Keratinocyte (primary cell): ENCODE data around the gene HGS. TPM values are rescaled to one million over a fixed set of nuclear protein-coding genes. Genes with fewer than 3 reads are reported as not detected.

Experiments used
- DNase-seq: peaks from one replicate; pipeline ENCODE4 v3.0.0-alpha.2; 2011; ENCODE audit warnings: low read depth, missing footprints, low spot score
- FAIRE-seq: peaks from 2 replicates; lab custom pipeline; 2011; peaks lifted over from hg19 to GRCh38; lab: Jason Lieb, UNC
- H2AFZ ChIP-seq: 2 replicates; pipeline ENCODE4 v1.6.0; 2012; ENCODE audit warnings: low read length, control low read depth, inconsistent platforms; ENCODE audit not compliant: control insufficient read depth
- H3K27ac ChIP-seq: 2 replicates; pipeline ENCODE4 v1.5.1; 2011; ENCODE audit warnings: low read length; ENCODE audit not compliant: control insufficient read depth, insufficient read depth
- H3K27me3 ChIP-seq: 3 replicates; pipeline ENCODE4 v1.6.0; 2011; ENCODE audit warnings: low read length; ENCODE audit not compliant: control insufficient read depth, insufficient read depth; ENCODE audit errors: extremely low read depth
- H3K36me3 ChIP-seq, 2 experiments: 2 replicates in 1 of 2; 3 replicates in 1 of 2; pipeline ENCODE4 v1.5.1; 2011; ENCODE audit warnings: low read length in 2 of 2, mild to moderate bottlenecking in 1 of 2; ENCODE audit not compliant: control insufficient read depth in 2 of 2, insufficient read depth in 2 of 2; ENCODE audit errors: extremely low read depth in 1 of 2
- H3K4me1 ChIP-seq: 3 replicates; pipeline ENCODE4 v1.5.1; 2011; ENCODE audit warnings: low read length; ENCODE audit not compliant: control insufficient read depth, insufficient read depth; ENCODE audit errors: extremely low read depth
- H3K4me2 ChIP-seq: 3 replicates; pipeline ENCODE4 v1.6.0; 2011; ENCODE audit warnings: low read depth, low read length; ENCODE audit not compliant: control insufficient read depth, insufficient read depth; ENCODE audit errors: extremely low read depth
- H3K4me3 ChIP-seq, 3 experiments: fragments of 200-600 bp in 1 of 3; sonication (generic) in 1 of 3; 2 replicates in 2 of 3; 3 replicates in 1 of 3; pipeline ENCODE4 v1.5.1; 2011 to 2016; ENCODE audit warnings: low read length in 3 of 3, mild to moderate bottlenecking in 3 of 3, control low read depth in 2 of 3, inconsistent platforms in 1 of 3, low read depth in 1 of 3, mixed read lengths in 1 of 3, mixed run types in 1 of 3, moderate library complexity in 1 of 3; ENCODE audit not compliant: control insufficient read depth in 2 of 3, insufficient read depth in 2 of 3; ENCODE audit errors: extremely low read depth in 1 of 3
- H3K79me2 ChIP-seq: 2 replicates; pipeline ENCODE4 v1.6.0; 2012; ENCODE audit warnings: low read length; ENCODE audit not compliant: control insufficient read depth, insufficient read depth
- H3K9ac ChIP-seq: 3 replicates; pipeline ENCODE4 v1.6.0; 2011; ENCODE audit warnings: low read length; ENCODE audit not compliant: control insufficient read depth, insufficient read depth; ENCODE audit errors: extremely low read depth
- H3K9me1 ChIP-seq: 3 replicates; pipeline ENCODE4 v1.6.0; 2011; ENCODE audit warnings: low read length; ENCODE audit not compliant: control insufficient read depth, insufficient read depth; ENCODE audit errors: extremely low read depth
- H3K9me3 ChIP-seq: 2 replicates; pipeline ENCODE4 v1.5.1; 2012; ENCODE audit warnings: low read depth, low read length; ENCODE audit not compliant: control insufficient read depth
- H4K20me1 ChIP-seq: 3 replicates; pipeline ENCODE4 v1.6.0; 2011; ENCODE audit warnings: low read length; ENCODE audit not compliant: control insufficient read depth, insufficient read depth; ENCODE audit errors: extremely low read depth
- CTCF ChIP-seq, 3 experiments: IDR thresholded peaks in 1 of 3; conservative IDR thresholded peaks in 1 of 3; optimal IDR thresholded peaks in 1 of 3; 2 replicates in 2 of 3; 3 replicates in 1 of 3; pipeline versions ENCODE3 to v1.5.1; 2011; ENCODE audit warnings: low read length in 3 of 3, mild to moderate bottlenecking in 3 of 3, moderate library complexity in 2 of 3, control low read depth in 1 of 3, inconsistent platforms in 1 of 3; ENCODE audit not compliant: insufficient read depth in 2 of 3; ENCODE audit errors: extremely low read depth in 1 of 3
- EZH2 ChIP-seq: IDR thresholded peaks from one replicate; pipeline ENCODE4 v1.6.1; 2012; ENCODE audit warnings: inconsistent platforms, mild to moderate bottlenecking, low read length, moderate library complexity
- dilution Hi-C: fragments of 300-500 bp; cut with MboI; formaldehyde crosslinking; loops from one replicate; pipeline ENCODE4 v1.7.0; 2020; ENCODE audit warnings: low sequenced_read_pairs; ENCODE audit not compliant: extremely low pct_ligation_motif_present
- polyA plus RNA-seq, 5 experiments: library from polyadenylated mRNA; depleted of rRNA in 3 of 5; stranded (reverse) in 3 of 5; stranded (forward) in 1 of 5; unstranded in 1 of 5; fragments of >200 nt; gene quantifications; 1 replicate in 1 of 5; 2 replicates in 3 of 5; 3 replicates in 1 of 5; pipeline versions ENCODE4 v1.2.1 to v1.2.3, GENCODE V29; 2011 to 2012; ENCODE audit warnings: missing spikeins in 2 of 5, low read depth in 1 of 5, low replicate concordance in 1 of 5

Gene HGS
- polyA plus RNA-seq, 1 donor (not counting 4 experiments of a cell fraction or from before 2014, with no cell fraction given) = 79.6 TPM

DNA sequence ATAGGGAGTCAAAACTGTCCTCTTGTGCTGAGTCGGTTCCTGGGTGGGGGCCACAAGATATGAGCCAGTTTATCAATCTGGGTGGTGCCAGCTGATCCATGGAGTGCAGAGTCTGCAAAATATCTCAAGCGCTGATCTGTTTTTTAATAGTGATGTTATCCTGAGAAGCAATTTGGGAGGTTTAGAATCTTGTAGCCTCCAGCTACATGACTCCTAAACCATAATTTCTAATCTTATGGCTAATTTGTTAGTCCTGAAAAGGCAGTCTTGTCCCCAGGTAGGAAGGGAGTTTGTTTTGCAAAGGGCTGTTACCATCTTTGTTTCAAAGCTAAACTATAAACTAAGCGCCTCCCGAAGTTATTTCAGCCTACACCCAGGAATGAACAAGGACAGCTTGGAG lies 45.1 kb upstream of the HGS start:
- Histone ChIP-seq H3K4me1 (peaks cover 25% of the 10 kb centered on the region), H3K27me3 (no peaks in the 10 kb centered on the region), H4K20me1 (no peaks in the 10 kb centered on the region), H3K27ac (no peak overlapping the region), H3K4me3 (no peak overlapping the region), H3K4me2 (no peak overlapping the region), H3K9me3 (no peaks in the 10 kb centered on the region), H3K9ac (no peak overlapping the region), H3K36me3 (peaks cover 0 to 2% of the 10 kb centered on the region in 2 experiments), H2AFZ (no peak overlapping the region), H3K79me2 (peaks cover 30% of the 10 kb centered on the region), H3K9me1 (no peaks in the 10 kb centered on the region)
- dilution Hi-C loops = no loop called here
- no peak for TF ChIP-seq CTCF (optimal IDR thresholded peaks at IDR 0.05 in 1 of 3, IDR thresholded peaks at IDR 0.05 in 1 of 3, conservative IDR thresholded peaks at IDR 0.05 in 1 of 3; ENCODE audit: extremely low read depth in 1 of 3, insufficient read depth in 2 of 3, low read length in 3 of 3)
- TF ChIP-seq EZH2 = no peak
- FAIRE-seq (no peak), DNase-seq (no peak)

DNA sequence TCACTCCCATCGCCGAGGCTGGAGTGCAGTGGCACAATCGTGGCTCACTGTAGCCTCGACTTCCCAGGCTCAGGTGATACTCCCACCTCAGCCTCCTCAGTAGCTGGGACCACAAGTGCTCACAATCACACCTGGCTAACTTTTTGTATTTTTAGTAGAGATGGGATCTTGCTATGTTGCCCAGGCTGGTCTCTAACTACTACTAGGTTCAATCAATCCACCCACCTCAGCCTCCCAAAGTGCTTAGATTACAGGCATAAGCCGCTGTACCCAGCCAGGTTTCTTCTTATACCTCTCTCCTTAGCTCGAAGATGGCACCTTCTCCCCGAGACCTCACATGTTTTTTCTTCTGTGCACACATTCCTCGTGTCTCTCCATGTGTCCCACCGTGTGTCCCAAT lies 43.8 kb upstream of the HGS start:
- Histone ChIP-seq H3K9ac (no peak overlapping the region), H3K9me1 (no peaks in the 10 kb centered on the region), H3K9me3 (no peaks in the 10 kb centered on the region), H3K79me2 (peaks cover 17% of the 10 kb centered on the region), H2AFZ (no peak overlapping the region), H3K27me3 (no peaks in the 10 kb centered on the region), H3K4me2 (no peak overlapping the region), H3K36me3 (no peaks in the 10 kb centered on the region), H3K27ac (no peak overlapping the region), H3K4me3 (no peak overlapping the region), H4K20me1 (no peaks in the 10 kb centered on the region), H3K4me1 (peaks cover 25% of the 10 kb centered on the region)
- TF ChIP-seq CTCF (optimal IDR thresholded peaks at IDR 0.05 in 1 of 3, IDR thresholded peaks at IDR 0.05 in 1 of 3, conservative IDR thresholded peaks at IDR 0.05 in 1 of 3; ENCODE audit: extremely low read depth in 1 of 3, insufficient read depth in 2 of 3, low read length in 3 of 3) (no peak), EZH2 (no peak)
- FAIRE-seq (no peak), DNase-seq (no peak)
- dilution Hi-C loops = no loop called here
